Spleen (tissue), 7 donors: Measurements from ENCODE around the gene CADPS2.

Experiments used
- POLR2A ChIP-seq, 3 donors: fragments of 450-650 bp; IDR thresholded peaks; one replicate each; pipeline ENCODE4 v1.5.1; 2017; ENCODE audit warnings: antibody characterized with exemption in 3 of 3, mild to moderate bottlenecking in 1 of 3
- TF ChIP-seq, protein P1 (sequence below), 11 experiments: fragments of 200-600 bp in 7 of 11; fragments of 450-650 bp in 4 of 11; sonication (generic) in 4 of 11; IDR thresholded peaks in 8 of 11; conservative IDR thresholded peaks in 3 of 11; 1 replicate in 7 of 11; 2 replicates in 4 of 11; pipeline versions ENCODE4 v1.4.0 to v1.8.0; 2016 to 2021; ENCODE audit warnings: antibody characterized with exemption in 11 of 11, inconsistent platforms in 4 of 11, mild to moderate bottlenecking in 1 of 11
- donor health status: DM: no; HTN: no; CAD: no; lungs with moderate emphysema.
- donor health status: DM: no; HTN: no; CAD: no.
- donor health status: DM: no; HTN: no; CAD: no.

DNA sequence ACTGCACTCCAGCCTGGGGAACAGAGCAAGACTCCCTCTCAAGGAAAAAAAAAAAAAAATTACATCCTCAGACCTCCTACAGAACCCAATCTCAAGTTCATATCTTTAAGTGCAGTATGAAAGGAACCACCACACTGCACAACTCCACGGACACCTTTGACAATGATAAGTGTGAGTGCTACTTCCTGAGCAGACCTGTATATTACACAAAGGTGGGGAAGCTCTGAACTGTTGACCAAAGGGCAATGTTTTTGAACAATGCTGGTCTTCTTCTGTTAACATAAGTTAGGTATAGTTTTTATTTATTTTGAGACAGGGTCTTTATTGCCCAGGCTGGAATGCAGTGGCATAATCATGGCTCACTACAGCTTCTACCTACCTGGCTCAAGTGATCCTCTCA lies 129.4 kb downstream of the CADPS2 start:
- TF ChIP-seq, protein P1, sequence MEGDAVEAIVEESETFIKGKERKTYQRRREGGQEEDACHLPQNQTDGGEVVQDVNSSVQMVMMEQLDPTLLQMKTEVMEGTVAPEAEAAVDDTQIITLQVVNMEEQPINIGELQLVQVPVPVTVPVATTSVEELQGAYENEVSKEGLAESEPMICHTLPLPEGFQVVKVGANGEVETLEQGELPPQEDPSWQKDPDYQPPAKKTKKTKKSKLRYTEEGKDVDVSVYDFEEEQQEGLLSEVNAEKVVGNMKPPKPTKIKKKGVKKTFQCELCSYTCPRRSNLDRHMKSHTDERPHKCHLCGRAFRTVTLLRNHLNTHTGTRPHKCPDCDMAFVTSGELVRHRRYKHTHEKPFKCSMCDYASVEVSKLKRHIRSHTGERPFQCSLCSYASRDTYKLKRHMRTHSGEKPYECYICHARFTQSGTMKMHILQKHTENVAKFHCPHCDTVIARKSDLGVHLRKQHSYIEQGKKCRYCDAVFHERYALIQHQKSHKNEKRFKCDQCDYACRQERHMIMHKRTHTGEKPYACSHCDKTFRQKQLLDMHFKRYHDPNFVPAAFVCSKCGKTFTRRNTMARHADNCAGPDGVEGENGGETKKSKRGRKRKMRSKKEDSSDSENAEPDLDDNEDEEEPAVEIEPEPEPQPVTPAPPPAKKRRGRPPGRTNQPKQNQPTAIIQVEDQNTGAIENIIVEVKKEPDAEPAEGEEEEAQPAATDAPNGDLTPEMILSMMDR (IDR thresholded peaks at IDR 0.05 in 8 of 11, conservative IDR thresholded peaks at IDR 0.05 in 3 of 11), result no peak
- no peak for TF ChIP-seq POLR2A (IDR thresholded peaks at IDR 0.05)
